Measurements from ENCODE around the gene FRMPD1. TPM values are rescaled to one million over a fixed set of nuclear protein-coding genes. Genes with fewer than 3 reads are reported as not detected.

Gene FRMPD1
- total and polyA plus RNA-seq, 2 of the 4 experiments (the other 2 are of a cell fraction) = not detected

- intact Hi-C loops (cut with micrococcal nuclease) (no loop called here), dilution Hi-C loops (cut with HindIII; ENCODE audit: low sequenced_read_pairs, unreplicated experiment) (no loop called here), in situ Hi-C loops (cut with MboI; ENCODE audit: low sequenced_read_pairs) (no loop called here)
- H3K79me1 ChIP-seq (ENCODE audit: low read depth in 1 of 2, low read length in 2 of 2) = no peaks in the 10 kb centered on the region
- H4K8ac ChIP-seq (ENCODE audit: low read depth in 2 of 2, low read length in 2 of 2) = no peak overlapping the region
- H3K4me2 ChIP-seq (ENCODE audit: low read depth, low read length) = no peak overlapping the region
- no peak overlapping the region for H4K91ac ChIP-seq (ENCODE audit: insufficient read depth, low read depth, low read length)
- H3K23ac ChIP-seq (ENCODE audit: low read depth, low read length) = no peak overlapping the region
- DNase-seq (no peak), ATAC-seq (ENCODE audit: low read depth) (no peak)
- H4K5ac ChIP-seq (ENCODE audit: low read depth, low read length) = no peak overlapping the region
- no peak overlapping the region for H2AK9ac ChIP-seq (replicated peaks; ENCODE audit: low read depth, low read length, poor library complexity)
- no peaks in the 10 kb centered on the region for H3K36me3 ChIP-seq (ENCODE audit: control insufficient read depth, insufficient read depth, low read length)
- no peaks in the 10 kb centered on the region for H3K9me3 ChIP-seq (ENCODE audit: control insufficient read depth, insufficient read depth, low read length)
- H3K18ac ChIP-seq (ENCODE audit: low read depth, low read length) = no peak overlapping the region
- TF ChIP-seq MAZ (IDR thresholded peaks at IDR 0.05; ENCODE audit: borderline replicate concordance, low read depth, low read length) (no peak), MXI1 (IDR thresholded peaks at IDR 0.05; ENCODE audit: borderline replicate concordance, low read depth, low read length) (no peak), RFX5 (IDR thresholded peaks at IDR 0.05; ENCODE audit: low read depth, low read length) (no peak)
- H4K20me1 ChIP-seq (ENCODE audit: insufficient read depth, low read length) = no peaks in the 10 kb centered on the region
- 80% methylated on average over 2 of the region's 10 CpGs; no CpG with 5 or more reads in 1 of the 2 experiments for WGBS, 2 experiments (ENCODE audit: extremely low coverage in 2 of 2, insufficient read length in 1 of 2)
- H3K27me3 ChIP-seq (ENCODE audit: control insufficient read depth, insufficient read depth, low read length) = peaks cover 50% of the 10 kb centered on the region
- H2BK20ac ChIP-seq (ENCODE audit: low read depth, low read length) = no peak overlapping the region
- H2BK5ac ChIP-seq (ENCODE audit: low read depth, low read length, poor library complexity, severe bottlenecking) = no peak overlapping the region
- H2BK15ac ChIP-seq (ENCODE audit: low read depth, low read length) = no peak overlapping the region
- no peak overlapping the region for H2BK120ac ChIP-seq (ENCODE audit: low read depth, low read length)
- H3K9ac ChIP-seq (ENCODE audit: low read depth, low read length) = no peak overlapping the region
- no peak overlapping the region for H2AK5ac ChIP-seq (ENCODE audit: low read depth, low read length)
- H3K4me1 ChIP-seq (ENCODE audit: control insufficient read depth, insufficient read depth, low read length) = no peaks in the 10 kb centered on the region; the same call in 1 of the 2 replicates
- H3K9me1 ChIP-seq (ENCODE audit: insufficient read depth, low read length) = peaks cover 2% of the 10 kb centered on the region; the same call in 1 of the 2 replicates
- H3K56ac ChIP-seq (ENCODE audit: extremely low read depth, insufficient read depth, low read length) = no peak overlapping the region
- no peak overlapping the region for H3K14ac ChIP-seq (replicated peaks; ENCODE audit: low read depth, low read length)
- H3K4ac ChIP-seq (ENCODE audit: low read depth, low read length) = no peak overlapping the region
- H3K27ac ChIP-seq (ENCODE audit: insufficient read depth, low read length) = no peak overlapping the region
- ChIA-PET CTCF (no interaction called here), POLR2A (ENCODE audit: unreplicated experiment) (interaction anchor here (0.5 kb wide), 1 partner anchor 8 kb away, joined by 4 read pairs; no protein-coding TSS in a partner anchor)
- no peak overlapping the region for H3K4me3 ChIP-seq (ENCODE audit: insufficient read depth, low read depth, low read length)
- no peak overlapping the region for H2AFZ ChIP-seq (replicated peaks; ENCODE audit: low read length, poor library complexity)
- no TSS peak for BruUV-seq (replicated peaks)
These were observed 81.5 kb downstream of the FRMPD1 start for GRCh38 chr9:37732086-37732741.

Measured in IMR-90 (cell line).